Tibial nerve (tissue), 4 donors: ENCODE measurements around the gene LCN2. TPM values are rescaled to one million over a fixed set of nuclear protein-coding genes. Genes with fewer than 3 reads are reported as not detected.

Source experiments
- DNase-seq, 2 donors: peaks; one replicate each; pipeline ENCODE4 v3.0.0-alpha.2; 2019; ENCODE audit warnings: low spot score in 2 of 2
- H3K27ac ChIP-seq, 4 donors: fragments of 200-600 bp; sonication (generic) in 3 of 4; one replicate each; pipeline ENCODE4 v1.5.1; 2017 to 2019; ENCODE audit warnings: mild to moderate bottlenecking in 1 of 4
- H3K27me3 ChIP-seq, 2 donors: fragments of 200-600 bp; sonication (generic) in 1 of 2; one replicate each; pipeline versions ENCODE4 v1.5.1 to v1.6.0; 2017 to 2019
- H3K36me3 ChIP-seq, 3 donors: fragments of 200-600 bp; sonication (generic); one replicate each; pipeline ENCODE4 v1.5.1; 2018 to 2019
- H3K4me1 ChIP-seq, 4 donors: fragments of 200-600 bp; sonication (generic) in 3 of 4; one replicate each; pipeline ENCODE4 v1.5.1; 2017 to 2019
- H3K4me3 ChIP-seq, 4 donors: fragments of 200-600 bp; sonication (generic) in 3 of 4; one replicate each; pipeline ENCODE4 v1.5.1; 2017 to 2019; ENCODE audit warnings: mild to moderate bottlenecking in 1 of 4, moderate library complexity in 1 of 4
- H3K9me3 ChIP-seq, 4 donors: fragments of 200-600 bp; sonication (generic) in 3 of 4; one replicate each; pipeline ENCODE4 v1.5.1; 2017 to 2019
- CTCF ChIP-seq, 5 experiments: fragments of 200-600 bp in 3 of 5; fragments of 450-650 bp in 2 of 5; sonication (generic) in 3 of 5; IDR thresholded peaks; one replicate each; pipeline ENCODE4 v1.5.1; 2016 to 2019; ENCODE audit warnings: antibody characterized with exemption in 5 of 5, mild to moderate bottlenecking in 3 of 5, moderate library complexity in 2 of 5
- EP300 ChIP-seq, 2 donors: sonication (generic); formaldehyde crosslinking; IDR thresholded peaks; one replicate each; pipeline ENCODE4 v1.6.1; 2017; ENCODE audit warnings: antibody characterized with exemption in 2 of 2, mild to moderate bottlenecking in 1 of 2
- POLR2A ChIP-seq, 2 donors: fragments of 450-650 bp; IDR thresholded peaks; one replicate each; pipeline ENCODE4 v1.6.1; 2017; ENCODE audit warnings: antibody characterized with exemption in 2 of 2, mild to moderate bottlenecking in 2 of 2, moderate library complexity in 2 of 2
- WGBS, 2 donors: methylation state at CpG; one replicate each; pipeline ENCODE4 v1.1.5; 2018; 5-methylcytosine and 5-hydroxymethylcytosine counted together
- total RNA-seq, 4 donors: library from RNA; depleted of rRNA; stranded (reverse); fragments of >200 nt; gene quantifications; one replicate each; pipeline ENCODE4 v1.1.0, GENCODE V29; 2016

LCN2 gene
- total RNA-seq, 4 donors from 2014 or later = not detected

GRCh38 chr9:128122809-128123175, 26.5 kb upstream of the LCN2 start:
- Histone ChIP-seq H3K9me3 (no peaks in the 10 kb centered on the region), H3K4me1 (peaks cover 0 to 33% (median 19%) of the 10 kb centered on the region in 4 donors), H3K4me3 (no peak overlapping the region), H3K27ac (no peak overlapping the region), H3K27me3 (no peaks in the 10 kb centered on the region), H3K36me3 (peaks cover 0 to 55% (median 0%) of the 10 kb centered on the region in 3 donors)
- DNase-seq = no peak
- 91% methylated on average over 10 to 24 of the region's 24 CpGs for WGBS, 2 donors
- TF ChIP-seq POLR2A (IDR thresholded peaks at IDR 0.05) (no peak), EP300 (IDR thresholded peaks at IDR 0.05) (no peak), CTCF (IDR thresholded peaks at IDR 0.05) (no peak)

- H3K36me3 ChIP-seq = peaks cover 0 to 55% (median 0%) of the 10 kb centered on the region in 3 donors
- H3K9me3 ChIP-seq = no peaks in the 10 kb centered on the region
- WGBS, 2 donors = 91 to 93% methylated on average over 21 of the region's 21 CpGs
- H3K4me3 ChIP-seq = no peak overlapping the region
- H3K27ac ChIP-seq = no peak overlapping the region
- DNase-seq = no peak
- peaks cover 0 to 29% (median 17%) of the 10 kb centered on the region in 4 donors for H3K4me1 ChIP-seq
- H3K27me3 ChIP-seq = no peaks in the 10 kb centered on the region
- no peak for TF ChIP-seq EP300 (IDR thresholded peaks at IDR 0.05)
- no peak for TF ChIP-seq POLR2A (IDR thresholded peaks at IDR 0.05)
- TF ChIP-seq CTCF (IDR thresholded peaks at IDR 0.05) = no peak
Measured at GRCh38 chr9:128123451-128124080, 25.7 kb upstream of the LCN2 start.

- 82 to 87% methylated on average over 8 of the region's 8 CpGs for WGBS, 2 donors
- Histone ChIP-seq H3K27ac (no peak overlapping the region), H3K4me3 (no peak overlapping the region), H3K27me3 (no peaks in the 10 kb centered on the region), H3K36me3 (peaks cover 0 to 55% (median 0%) of the 10 kb centered on the region in 3 donors), H3K9me3 (no peaks in the 10 kb centered on the region), H3K4me1 (peaks cover 0 to 38% (median 25%) of the 10 kb centered on the region in 4 donors)
- DNase-seq = no peak
- TF ChIP-seq EP300 (IDR thresholded peaks at IDR 0.05) = no peak
- TF ChIP-seq CTCF (IDR thresholded peaks at IDR 0.05) = no peak
- no peak for TF ChIP-seq POLR2A (IDR thresholded peaks at IDR 0.05)
Measured at GRCh38 chr9:128124451-128124850, 24.8 kb upstream of the LCN2 start.

- 62% methylated on average over 13 to 16 of the region's 16 CpGs for WGBS, 2 donors
- Histone ChIP-seq H3K4me1 (peaks cover 0 to 40% (median 25%) of the 10 kb centered on the region in 4 donors), H3K27me3 (no peaks in the 10 kb centered on the region), H3K27ac (peak overlapping the region in 3 of 4 donors; percentile 28 to 63 (median 45)), H3K4me3 (peak overlapping the region in 1 of 4 donors; percentile 10), H3K36me3 (peaks cover 0 to 53% (median 0%) of the 10 kb centered on the region in 3 donors), H3K9me3 (no peaks in the 10 kb centered on the region)
- TF ChIP-seq CTCF (IDR thresholded peaks at IDR 0.05) (peak; percentile 19 to 49 (median 42)), POLR2A (IDR thresholded peaks at IDR 0.05) (no peak)
- peak; percentile 53 to 77 for DNase-seq
Measured at GRCh38 chr9:128124873-128125579, 24.2 kb upstream of the LCN2 start.
